GM12878 (cell line): Measurements from ENCODE around the gene PAX7. TPM values are rescaled to one million over a fixed set of nuclear protein-coding genes. Genes with fewer than 3 reads are reported as not detected.

Source experiments
- ATAC-seq: fragments of 200-7000 bp; cut with Tn5 transposase; 3 replicates; pipeline ENCODE4 v1.9.1; 2020; ENCODE audit warnings: mild to moderate bottlenecking, moderate library complexity
- BruUV-seq: library from RNA; stranded (reverse); fragments of 400-500 nt; replicated peaks from 2 replicates; lab custom pipeline; 2021; lab: Mats Ljungman, UMichigan
- CTCF ChIA-PET: fragments of 300-600 bp; sonication (Branson Sonifier 250); formaldehyde crosslinking; extraction: SDS; loops from one replicate; lab custom pipeline; 2021; ENCODE audit warnings: inconsistent platforms; lab: Yijun Ruan, JAX
- POLR2A ChIA-PET: fragments of 350-600 bp; formaldehyde crosslinking; extraction: SDS; loops from one replicate; lab custom pipeline; 2021; ENCODE audit warnings: inconsistent platforms; lab: Charles Lee
- RAD21 ChIA-PET: fragments of 300-600 bp; sonication (Branson Sonifier 250); formaldehyde crosslinking; loops from one replicate; lab custom pipeline; 2023; ENCODE audit warnings: antibody characterized with exemption; ENCODE audit not compliant: unreplicated experiment; lab: Charles Lee
- SMC1A ChIA-PET: fragments of 300-600 bp; sonication (Branson Sonifier 250); formaldehyde crosslinking; loops from one replicate; lab custom pipeline; 2023; ENCODE audit not compliant: unreplicated experiment, uncharacterized antibody; lab: Charles Lee
- DNase-seq: peaks from one replicate; pipeline ENCODE4 v3.0.0-alpha.2; 2011; ENCODE audit warnings: low read depth, low spot score
- FAIRE-seq: peaks from 3 replicates; lab custom pipeline; 2011; peaks lifted over from hg19 to GRCh38; lab: Jason Lieb, UNC
- H2AFZ ChIP-seq: 2 replicates; pipeline ENCODE4 v1.6.0; 2011; ENCODE audit warnings: low read depth, low read length, control low read depth; ENCODE audit not compliant: control insufficient read depth
- H3K27ac ChIP-seq: 2 replicates; pipeline ENCODE4 v1.5.1; 2011; ENCODE audit warnings: control low read depth; ENCODE audit not compliant: control insufficient read depth, insufficient read depth
- H3K27me3 ChIP-seq, 2 experiments: replicated peaks in 1 of 2; 2 replicates each; pipeline versions ENCODE4 v1.6.0 to v1.6.1; 2011; ENCODE audit warnings: low read length in 1 of 2; ENCODE audit not compliant: control insufficient read depth in 2 of 2, insufficient read depth in 2 of 2
- H3K36me3 ChIP-seq, 2 experiments: 2 replicates each; pipeline ENCODE4 v1.5.1; 2011; ENCODE audit warnings: low read length in 1 of 2; ENCODE audit not compliant: control insufficient read depth in 2 of 2, insufficient read depth in 2 of 2
- H3K4me1 ChIP-seq: 2 replicates; pipeline ENCODE4 v1.6.1; 2011; ENCODE audit warnings: mild to moderate bottlenecking, low read length, moderate library complexity, mixed read lengths; ENCODE audit not compliant: control insufficient read depth, insufficient read depth
- H3K4me2 ChIP-seq: 2 replicates; pipeline ENCODE4 v1.6.0; 2011; ENCODE audit warnings: control low read depth; ENCODE audit not compliant: control insufficient read depth, insufficient read depth
- H3K4me3 ChIP-seq: fragments of 200-600 bp; sonication (generic); 2 replicates; pipeline ENCODE4 v1.5.1; 2016
- H3K79me2 ChIP-seq: 2 replicates; pipeline ENCODE4 v1.6.0; 2011; ENCODE audit warnings: low read length; ENCODE audit not compliant: control insufficient read depth, insufficient read depth
- H3K9ac ChIP-seq: 2 replicates; pipeline ENCODE4 v1.8.0; 2011; ENCODE audit warnings: low read length, control low read depth, mixed read lengths; ENCODE audit not compliant: control insufficient read depth, insufficient read depth
- H3K9me3 ChIP-seq: replicated peaks from 3 replicates; pipeline ENCODE4 v1.5.1; 2011; ENCODE audit warnings: mild to moderate bottlenecking, low read length; ENCODE audit not compliant: control insufficient read depth, insufficient read depth
- H4K20me1 ChIP-seq: 2 replicates; pipeline ENCODE4 v1.6.0; 2011; ENCODE audit not compliant: control insufficient read depth, insufficient read depth
- BCLAF1 ChIP-seq: fragments of 450-650 bp; IDR thresholded peaks from 2 replicates; pipeline ENCODE4 v1.6.1; 2017; ENCODE audit warnings: antibody characterized with exemption, mild to moderate bottlenecking, moderate library complexity
- CHD2 ChIP-seq: IDR thresholded peaks from 2 replicates; pipeline ENCODE4 v1.6.1; 2011; ENCODE audit warnings: low read depth, low read length, improper control_type of control experiment, borderline replicate concordance
- HCFC1 ChIP-seq: fragments of 150-350 bp; IDR thresholded peaks from 2 replicates; pipeline ENCODE4 v1.6.1; 2014; ENCODE audit warnings: low read length
- RAD21 ChIP-seq: IDR thresholded peaks from 2 replicates; pipeline ENCODE4 v1.6.1; 2011; ENCODE audit warnings: mild to moderate bottlenecking, low read depth, low read length, moderate library complexity; ENCODE audit not compliant: insufficient read depth
- RFX5 ChIP-seq: IDR thresholded peaks from 2 replicates; pipeline ENCODE4 v1.6.1; 2011; ENCODE audit warnings: low read depth, low read length, improper control_type of control experiment
- SKIL ChIP-seq: fragments of 450-650 bp; IDR thresholded peaks from 2 replicates; pipeline ENCODE4 v1.6.1; 2017; ENCODE audit warnings: mild to moderate bottlenecking, low read depth, inconsistent platforms; ENCODE audit not compliant: poor library complexity, severe bottlenecking
- STAT1 ChIP-seq: fragments of 450-650 bp; conservative IDR thresholded peaks from 2 replicates; pipeline ENCODE4 v1.6.1; 2014; ENCODE audit warnings: antibody characterized with exemption, mild to moderate bottlenecking
- ZNF24 ChIP-seq: fragments of 450-650 bp; IDR thresholded peaks from 2 replicates; pipeline ENCODE4 v1.6.1; 2017; ENCODE audit warnings: antibody characterized with exemption, mild to moderate bottlenecking
- WGBS: methylation state at CpG from one replicate; pipeline ENCODE4 v1.1.6; 2016; ENCODE audit warnings: low lambda C conversion rate; ENCODE audit not compliant: insufficient replicate concordance, insufficient coverage; ENCODE audit errors: missing lambda C conversion rate; 5-methylcytosine and 5-hydroxymethylcytosine counted together
- in situ Hi-C: fragments of 300-500 bp; cut with MboI; formaldehyde crosslinking; loops from 9 replicates; pipeline ENCODE4 v1.14.3; 2018; ENCODE audit warnings: mixed read lengths
- intact Hi-C: fragments of 100-400 bp; cut with micrococcal nuclease; formaldehyde crosslinking; loops from one replicate; pipeline ENCODE4 v1.14.2; 2022; ENCODE audit not compliant: unreplicated experiment
- polyA plus RNA-seq, 11 experiments: library from polyadenylated mRNA; depleted of rRNA in 4 of 11; unstranded in 6 of 11; stranded (reverse) in 5 of 11; fragments of >200 nt; fragmentation: Nextera tagmentation in 4 of 11; fragmentation: Illumina TruSeq in 1 of 11; extraction: Ambion mirVana in 4 of 11; extraction: Trizol in 1 of 11; gene quantifications; 1 replicate in 1 of 11; 2 replicates in 10 of 11; pipeline versions ENCODE4 v1.2.1 to v1.2.3, GENCODE V29; 2011 to 2016; ENCODE audit warnings: inconsistent platforms in 2 of 11, missing spikeins in 2 of 11, low read depth in 1 of 11
- total RNA-seq, 4 experiments: library from RNA; depleted of rRNA in 3 of 4; stranded (reverse); fragments of >200 nt in 3 of 4; fragmentation: Illumina TruSeq in 1 of 4; extraction: Trizol in 1 of 4; gene quantifications; 2 replicates each; pipeline versions ENCODE4 v1.2.1 to v1.2.3, GENCODE V29; 2013 to 2021

The PAX7 gene
- total and polyA plus RNA-seq, 10 of the 15 experiments (the other 5 are each of a cell fraction or from before 2014, with no cell fraction given), result not detected

DNA sequence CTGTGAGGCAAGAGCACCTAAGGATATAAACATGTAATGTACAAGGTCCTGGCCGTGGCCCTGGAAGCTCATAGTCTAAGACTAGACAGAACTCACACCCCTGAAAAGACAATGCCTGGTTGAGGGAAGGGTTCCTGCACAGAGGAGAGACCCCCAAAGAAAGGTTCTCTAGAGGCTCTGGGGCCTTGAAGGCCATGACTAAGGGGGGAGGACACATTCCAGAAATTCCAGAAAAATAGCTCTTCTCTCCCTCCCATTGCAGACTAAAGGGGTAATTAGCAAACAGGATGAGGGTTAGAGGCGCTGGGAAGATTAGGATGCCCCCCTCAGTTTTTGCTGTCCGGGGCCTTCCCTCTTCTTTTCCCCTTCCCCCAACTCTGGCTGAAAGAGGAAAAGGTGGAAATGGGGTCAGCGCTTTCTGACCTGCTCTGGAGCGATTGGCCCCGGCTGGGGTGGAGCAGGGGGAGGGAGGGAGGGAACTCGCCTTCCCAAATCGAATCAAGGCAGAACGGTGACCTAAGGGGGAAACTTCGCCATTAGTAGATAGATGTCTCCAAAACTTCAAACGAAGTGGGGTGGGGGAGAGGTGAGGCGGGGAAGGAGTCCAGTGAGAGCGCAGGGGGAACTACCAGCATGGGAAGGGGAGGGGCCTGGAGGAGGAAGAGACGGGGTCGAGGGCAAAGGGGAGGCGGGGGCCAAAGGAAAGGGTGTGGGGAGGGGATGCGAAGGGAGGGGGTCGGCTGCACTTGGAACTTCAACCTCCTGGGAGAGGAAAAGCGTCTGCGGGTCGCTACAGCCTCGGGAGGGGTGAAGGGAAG, 11.8 kb downstream of the PAX7 start:
- H4K20me1 ChIP-seq, result no peaks in the 10 kb centered on the region
- no peak overlapping the region for H3K4me2 ChIP-seq
- H3K9ac ChIP-seq, result no peak overlapping the region
- TF ChIP-seq ZNF24 (no peak), STAT1 (no peak), RFX5 (no peak), RAD21 (no peak), HCFC1 (no peak), CHD2 (no peak), BCLAF1 (no peak), SKIL (no peak)
- 3% methylated on average over 14 of the region's 22 CpGs for WGBS
- DNase-seq (no peak), FAIRE-seq (no peak), ATAC-seq (no peak)
- H3K4me3 ChIP-seq, result no peak overlapping the region
- RAD21 ChIA-PET, result no interaction called here
- CTCF ChIA-PET, result no interaction called here
- no peak overlapping the region for H2AFZ ChIP-seq
- no peak overlapping the region for H3K27ac ChIP-seq
- intact Hi-C loops, result no loop called here
- no TSS peak for BruUV-seq
- H3K4me1 ChIP-seq, result no peaks in the 10 kb centered on the region
- SMC1A ChIA-PET, result no interaction called here
- H3K79me2 ChIP-seq, result no peaks in the 10 kb centered on the region
- H3K36me3 ChIP-seq, result no peaks in the 10 kb centered on the region
- in situ Hi-C loops, result no loop called here
- H3K9me3 ChIP-seq, result no peaks in the 10 kb centered on the region
- POLR2A ChIA-PET, result no interaction called here
- peaks cover 29 to 36% of the 10 kb centered on the region in 2 experiments for H3K27me3 ChIP-seq
